ENCODE measurements around the gene IGFBP7. TPM values are rescaled to one million over a fixed set of nuclear protein-coding genes. Genes with fewer than 3 reads are reported as not detected.

Gene IGFBP7
- total and polyA plus RNA-seq, 8 donors = 71.8 to 972 (median 198) TPM

DNA sequence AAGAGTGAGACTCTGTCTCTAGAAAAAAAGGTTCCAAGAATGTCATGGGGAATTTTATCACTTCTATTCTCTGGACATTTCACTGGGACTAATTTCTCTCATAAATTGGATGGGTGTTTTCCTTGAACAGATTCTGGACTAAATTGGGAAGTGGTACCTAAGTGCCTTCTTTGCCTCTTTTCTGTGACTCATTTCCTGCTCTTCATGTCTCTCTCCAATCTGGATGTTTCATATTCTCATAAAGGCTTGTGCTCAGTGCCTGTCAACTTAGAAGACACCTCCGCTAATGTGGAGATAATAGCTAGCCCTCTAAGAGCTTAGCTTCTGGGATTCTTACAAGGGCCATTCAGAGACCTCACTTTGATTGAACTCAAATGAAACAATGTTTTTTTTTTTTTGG is 38.0 kb upstream of the IGFBP7 start:
- H3K27ac ChIP-seq = no peak overlapping the region
- intact Hi-C loops (cut with DNase I; ENCODE audit: low total_unique reads) = no loop called here
- H3K4me3 ChIP-seq = no peak overlapping the region
- no peaks in the 10 kb centered on the region for H3K36me3 ChIP-seq
- 90 to 100% (median 94%) methylated on average over 1 of the region's 1 CpG for WGBS, 5 donors
- DNase-seq = no peak
- no peak for TF ChIP-seq POLR2A (IDR thresholded peaks at IDR 0.05)
- TF ChIP-seq POLR2AphosphoS5 (IDR thresholded peaks at IDR 0.05) = no peak
- no peaks in the 10 kb centered on the region for H3K4me1 ChIP-seq
- no peaks in the 10 kb centered on the region for H3K27me3 ChIP-seq
- H3K9me3 ChIP-seq = no peaks in the 10 kb centered on the region

GRCh38 chr4:57147335-57148060 is 37.3 kb upstream of the IGFBP7 start:
- H3K4me1 ChIP-seq = no peaks in the 10 kb centered on the region
- no peak overlapping the region for H3K27ac ChIP-seq
- intact Hi-C loops (cut with DNase I; ENCODE audit: low total_unique reads) = no loop called here
- no peaks in the 10 kb centered on the region for H3K36me3 ChIP-seq
- no peak for DNase-seq
- no peaks in the 10 kb centered on the region for H3K27me3 ChIP-seq
- TF ChIP-seq EP300 (IDR thresholded peaks at IDR 0.05) (no peak), POLR2A (IDR thresholded peaks at IDR 0.05) (no peak), POLR2AphosphoS5 (IDR thresholded peaks at IDR 0.05) (no peak)
- TF ChIP-seq, protein P1, sequence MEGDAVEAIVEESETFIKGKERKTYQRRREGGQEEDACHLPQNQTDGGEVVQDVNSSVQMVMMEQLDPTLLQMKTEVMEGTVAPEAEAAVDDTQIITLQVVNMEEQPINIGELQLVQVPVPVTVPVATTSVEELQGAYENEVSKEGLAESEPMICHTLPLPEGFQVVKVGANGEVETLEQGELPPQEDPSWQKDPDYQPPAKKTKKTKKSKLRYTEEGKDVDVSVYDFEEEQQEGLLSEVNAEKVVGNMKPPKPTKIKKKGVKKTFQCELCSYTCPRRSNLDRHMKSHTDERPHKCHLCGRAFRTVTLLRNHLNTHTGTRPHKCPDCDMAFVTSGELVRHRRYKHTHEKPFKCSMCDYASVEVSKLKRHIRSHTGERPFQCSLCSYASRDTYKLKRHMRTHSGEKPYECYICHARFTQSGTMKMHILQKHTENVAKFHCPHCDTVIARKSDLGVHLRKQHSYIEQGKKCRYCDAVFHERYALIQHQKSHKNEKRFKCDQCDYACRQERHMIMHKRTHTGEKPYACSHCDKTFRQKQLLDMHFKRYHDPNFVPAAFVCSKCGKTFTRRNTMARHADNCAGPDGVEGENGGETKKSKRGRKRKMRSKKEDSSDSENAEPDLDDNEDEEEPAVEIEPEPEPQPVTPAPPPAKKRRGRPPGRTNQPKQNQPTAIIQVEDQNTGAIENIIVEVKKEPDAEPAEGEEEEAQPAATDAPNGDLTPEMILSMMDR (IDR thresholded peaks at IDR 0.05) = no peak
- 71 to 79% (median 75%) methylated on average over 9 of the region's 9 CpGs for whole genome bisulfite sequencing, 5 donors
- no peak overlapping the region for H3K4me3 ChIP-seq
- no peaks in the 10 kb centered on the region for H3K9me3 ChIP-seq

- TF ChIP-seq POLR2AphosphoS5 (IDR thresholded peaks at IDR 0.05) (no peak), EP300 (IDR thresholded peaks at IDR 0.05) (no peak)
- TF ChIP-seq, protein P1 (IDR thresholded peaks at IDR 0.05) = no peak
- intact Hi-C loops (cut with DNase I; ENCODE audit: low total_unique reads) = no loop called here
- Histone ChIP-seq H3K9me3 (no peaks in the 10 kb centered on the region), H3K4me3 (no peak overlapping the region), H3K36me3 (no peaks in the 10 kb centered on the region), H3K4me1 (no peaks in the 10 kb centered on the region), H3K27me3 (no peaks in the 10 kb centered on the region), H3K27ac (no peak overlapping the region)
- 79 to 93% (median 89%) methylated on average over 4 of the region's 4 CpGs for WGBS, 5 donors
- DNase-seq = no peak
Observed at GRCh38 chr4:57146444-57146843, 36.3 kb upstream of the IGFBP7 start.

- no peak for DNase-seq
- H3K27me3 ChIP-seq = no peaks in the 10 kb centered on the region
- no peak overlapping the region for H3K27ac ChIP-seq
- H3K4me1 ChIP-seq = no peaks in the 10 kb centered on the region
- no peak for TF ChIP-seq EP300 (IDR thresholded peaks at IDR 0.05)
- TF ChIP-seq POLR2A (IDR thresholded peaks at IDR 0.05) = no peak
- no peak for TF ChIP-seq POLR2AphosphoS5 (IDR thresholded peaks at IDR 0.05)
- intact Hi-C loops (cut with DNase I; ENCODE audit: low total_unique reads) = no loop called here
- no peaks in the 10 kb centered on the region for H3K36me3 ChIP-seq
- WGBS, 5 donors = 95 to 99% (median 97%) methylated on average over 2 of the region's 2 CpGs
- H3K9me3 ChIP-seq = no peaks in the 10 kb centered on the region
- H3K4me3 ChIP-seq = no peak overlapping the region
Observed at GRCh38 chr4:57144466-57144865, 34.3 kb upstream of the IGFBP7 start.

DNA sequence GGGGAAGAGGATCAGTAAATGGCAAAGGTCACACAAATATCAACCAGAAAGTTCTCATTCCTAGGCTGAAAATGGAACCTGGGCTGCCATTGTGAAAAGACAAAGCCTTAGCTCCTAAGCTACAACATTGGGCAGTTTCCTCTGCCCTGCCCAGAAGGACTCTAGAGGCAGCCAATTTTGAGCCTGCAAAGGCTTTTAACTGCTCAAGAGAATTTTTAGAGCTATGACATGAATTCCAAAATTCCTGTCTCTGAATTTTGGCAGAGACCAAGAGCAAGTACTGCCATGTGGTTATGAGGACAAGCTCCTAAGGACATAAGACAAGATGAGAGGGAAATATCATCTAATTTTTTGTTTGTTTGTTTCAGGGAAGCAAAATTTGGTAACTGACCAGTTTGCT is 29.6 kb upstream of the IGFBP7 start:
- H3K9me3 ChIP-seq = peaks cover 0 to 5% (median 0%) of the 10 kb centered on the region in 4 donors
- DNase-seq = no peak
- H3K27ac ChIP-seq = no peak overlapping the region
- H3K4me3 ChIP-seq = no peak overlapping the region
- no peaks in the 10 kb centered on the region for H3K4me1 ChIP-seq
- intact Hi-C loops (cut with DNase I; ENCODE audit: low total_unique reads) = no loop called here
- TF ChIP-seq, protein P1 (IDR thresholded peaks at IDR 0.05) = no peak
- TF ChIP-seq POLR2A (IDR thresholded peaks at IDR 0.05) = no peak
- TF ChIP-seq EP300 (IDR thresholded peaks at IDR 0.05) = no peak
- no peaks in the 10 kb centered on the region for H3K27me3 ChIP-seq
- H3K36me3 ChIP-seq = no peaks in the 10 kb centered on the region
